NCI-H2196 treated with DMSO at 0.1 percent for 48 hours (cell line): ENCODE measurements around the gene TMEM225B.
"Not testable (repeated sequence)": the region's sequence is repeated elsewhere in the genome, so short reads cannot be mapped to it uniquely, and the experiment has no call there.

Experiments
- DNase-seq: peaks from one replicate; lab custom pipeline; 2025; ENCODE audit not compliant: unreplicated experiment; lab: John Stamatoyannopoulos, UW

Gene TMEM225B

GRCh38 chr7:99623091-99623693 is 25.1 kb downstream of the TMEM225B start:
- no peak for DNase-seq

- no peak for DNase-seq
Measured at GRCh38 chr7:99623702-99624447, 25.8 kb downstream of the TMEM225B start.

GRCh38 chr7:99624484-99624883 is 26.4 kb downstream of the TMEM225B start:
- DNase-seq = no peak

GRCh38 chr7:99625321-99625720 is 27.3 kb downstream of the TMEM225B start:
- no peak for DNase-seq

- no peak for DNase-seq
Measured at GRCh38 chr7:99625961-99626360, 27.9 kb downstream of the TMEM225B start.

- no peak for DNase-seq
Measured at GRCh38 chr7:99626661-99627060, 28.6 kb downstream of the TMEM225B start.

GRCh38 chr7:99627513-99627912 is 29.4 kb downstream of the TMEM225B start:
- no peak for DNase-seq

GRCh38 chr7:99628471-99629465 is 30.7 kb downstream of the TMEM225B start:
- no peak for DNase-seq

- no peak for DNase-seq
Measured at GRCh38 chr7:99629643-99630042, 31.6 kb downstream of the TMEM225B start.

- DNase-seq = peak; percentile 8
Measured at GRCh38 chr7:99631295-99632109, 33.4 kb downstream of the TMEM225B start.

- DNase-seq = not testable (repeated sequence)
Measured at GRCh38 chr7:99637414-99637813, 39.3 kb downstream of the TMEM225B start.

GRCh38 chr7:99638731-99639130 is 40.7 kb downstream of the TMEM225B start:
- no peak for DNase-seq

- DNase-seq = no peak
Measured at GRCh38 chr7:99639267-99639666, 41.2 kb downstream of the TMEM225B start.

- no peak for DNase-seq
Measured at GRCh38 chr7:99642027-99642426, 44.0 kb downstream of the TMEM225B start.

- DNase-seq = no peak
Measured at GRCh38 chr7:99643464-99643863, 45.4 kb downstream of the TMEM225B start.

- no peak for DNase-seq
Measured at GRCh38 chr7:99644431-99644830, 46.4 kb downstream of the TMEM225B start.

GRCh38 chr7:99645590-99645989 is 47.5 kb downstream of the TMEM225B start:
- DNase-seq = no peak

- no peak for DNase-seq
Measured at GRCh38 chr7:99648843-99649242, 50.8 kb downstream of the TMEM225B start.

- no peak for DNase-seq
Measured at GRCh38 chr7:99651290-99651689, 53.2 kb downstream of the TMEM225B start.

GRCh38 chr7:99652671-99653070 is 54.6 kb downstream of the TMEM225B start:
- no peak for DNase-seq

- DNase-seq = not testable (repeated sequence)
Measured at GRCh38 chr7:99653269-99653668, 55.2 kb downstream of the TMEM225B start.
